Neuronal stem cell (in vitro differentiated cells): ENCODE data around the gene KLHL6.

Source experiments
- DNase-seq: peaks from one replicate; pipeline ENCODE4 v3.0.0-alpha.2; 2013; ENCODE audit warnings: low spot score
- H2AFZ ChIP-seq: one replicate; pipeline ENCODE4 v1.6.1; 2013; ENCODE audit warnings: mild to moderate bottlenecking, low read length, inconsistent platforms
- H2AK5ac ChIP-seq: 2 replicates; pipeline ENCODE4 v1.6.1; 2013; ENCODE audit warnings: low read depth, mild to moderate bottlenecking, inconsistent platforms, low read length, moderate library complexity, mixed read lengths
- H2BK120ac ChIP-seq: 2 replicates; pipeline ENCODE4 v1.6.1; 2013; ENCODE audit warnings: low read depth, mild to moderate bottlenecking, inconsistent platforms, low read length, moderate library complexity, mixed read lengths
- H2BK12ac ChIP-seq: one replicate; pipeline ENCODE4 v1.6.1; 2013; ENCODE audit warnings: low read length, inconsistent platforms
- H2BK15ac ChIP-seq: 2 replicates; pipeline ENCODE4 v1.6.1; 2013; ENCODE audit warnings: mild to moderate bottlenecking, low read length, inconsistent platforms, mixed read lengths
- H2BK5ac ChIP-seq: one replicate; pipeline ENCODE4 v1.6.1; 2013; ENCODE audit warnings: inconsistent platforms, mild to moderate bottlenecking, low read length, moderate library complexity
- H3K14ac ChIP-seq: one replicate; pipeline ENCODE4 v1.6.1; 2013; ENCODE audit warnings: low read length, inconsistent platforms
- H3K18ac ChIP-seq: 2 replicates; pipeline ENCODE4 v1.6.1; 2013; ENCODE audit warnings: low read length, inconsistent platforms
- H3K23ac ChIP-seq: 2 replicates; pipeline ENCODE4 v1.6.1; 2013; ENCODE audit warnings: low read depth, mild to moderate bottlenecking, mixed read lengths, low read length, inconsistent platforms; ENCODE audit not compliant: poor library complexity
- H3K27ac ChIP-seq: replicated peaks from 3 replicates; pipeline ENCODE4 v1.5.1; 2013; ENCODE audit warnings: low read length, inconsistent platforms
- H3K27me3 ChIP-seq, 3 experiments: 2 replicates each; pipeline ENCODE4 v1.6.1; 2013; ENCODE audit warnings: low read length in 3 of 3, mild to moderate bottlenecking in 2 of 3, inconsistent platforms in 1 of 3, low read depth in 1 of 3, mixed read lengths in 1 of 3, moderate library complexity in 1 of 3; ENCODE audit not compliant: control insufficient read depth in 3 of 3, insufficient read depth in 3 of 3
- H3K36me3 ChIP-seq, 2 donors: replicated peaks in 1 of 2; 2 replicates each; pipeline ENCODE4 v1.6.1; 2013; ENCODE audit warnings: low read length in 2 of 2; ENCODE audit not compliant: control insufficient read depth in 2 of 2, insufficient read depth in 2 of 2
- H3K4ac ChIP-seq: 2 replicates; pipeline ENCODE4 v1.6.1; 2013; ENCODE audit warnings: inconsistent platforms, mild to moderate bottlenecking, low read length, moderate library complexity
- H3K4me1 ChIP-seq, 2 donors: 1 replicate in 1 of 2; 2 replicates in 1 of 2; pipeline ENCODE4 v1.6.1; 2013; ENCODE audit warnings: low read length in 2 of 2, low read depth in 1 of 2; ENCODE audit not compliant: control insufficient read depth in 2 of 2, insufficient read depth in 1 of 2
- H3K4me2 ChIP-seq: one replicate; pipeline ENCODE4 v1.6.1; 2013; ENCODE audit warnings: mild to moderate bottlenecking, low read length, inconsistent platforms; ENCODE audit not compliant: insufficient read depth, poor library complexity, severe bottlenecking
- H3K4me3 ChIP-seq, 2 donors: 2 replicates each; pipeline ENCODE4 v1.5.1; 2013; ENCODE audit warnings: low read length in 2 of 2, mild to moderate bottlenecking in 2 of 2, inconsistent platforms in 1 of 2, moderate library complexity in 1 of 2
- H3K79me1 ChIP-seq: one replicate; pipeline ENCODE4 v1.6.1; 2013; ENCODE audit warnings: low read depth, mild to moderate bottlenecking, inconsistent platforms, low read length, moderate library complexity
- H3K9ac ChIP-seq: one replicate; pipeline ENCODE4 v1.6.1; 2013; ENCODE audit warnings: mild to moderate bottlenecking, low read depth, low read length, inconsistent platforms; ENCODE audit not compliant: poor library complexity
- H3K9me3 ChIP-seq, 2 donors: replicated peaks in 1 of 2; 2 replicates each; pipeline versions ENCODE3 to v1.6.1; 2013; ENCODE audit warnings: low read length in 2 of 2, mild to moderate bottlenecking in 2 of 2, inconsistent platforms in 1 of 2, low read depth in 1 of 2, mixed read lengths in 1 of 2, moderate library complexity in 1 of 2; ENCODE audit not compliant: control insufficient read depth in 2 of 2, insufficient read depth in 1 of 2
- H4K8ac ChIP-seq: one replicate; pipeline ENCODE4 v1.6.1; 2013; ENCODE audit warnings: low read depth, mild to moderate bottlenecking, inconsistent platforms, low read length, moderate library complexity
- H4K91ac ChIP-seq: one replicate; pipeline ENCODE4 v1.6.1; 2013; ENCODE audit warnings: low read length, low read depth, mild to moderate bottlenecking, inconsistent platforms; ENCODE audit not compliant: poor library complexity
- WGBS, 2 donors: extraction: QIAGEN DNeasy Blood & Tissue Kit; methylation state at CpG; one replicate each; pipeline ENCODE4 v1.1.7; 2013; ENCODE audit warnings: missing lambda C conversion rate in 2 of 2, mixed read lengths in 1 of 2; ENCODE audit not compliant: insufficient read length in 2 of 2, insufficient replicate concordance in 1 of 2; ENCODE audit errors: extremely low coverage in 2 of 2; 5-methylcytosine and 5-hydroxymethylcytosine counted together

KLHL6 gene

GRCh38 chr3:183556722-183557121 is 1.2 kb upstream of the KLHL6 start:
- H2AFZ ChIP-seq = no peak overlapping the region
- no peak overlapping the region for H3K14ac ChIP-seq
- no peak overlapping the region for H3K9ac ChIP-seq
- no peaks in the 10 kb centered on the region for H3K27me3 ChIP-seq
- H3K4me1 ChIP-seq = peaks cover 0 to 1% of the 10 kb centered on the region in 2 donors
- WGBS, 2 donors = no CpG with 5 or more reads among the region's 5 CpGs
- no peak overlapping the region for H2AK5ac ChIP-seq
- no peak overlapping the region for H2BK5ac ChIP-seq
- no peak overlapping the region for H2BK120ac ChIP-seq
- no peak overlapping the region for H4K91ac ChIP-seq
- H3K27ac ChIP-seq = no peak overlapping the region
- H3K9me3 ChIP-seq = no peaks in the 10 kb centered on the region
- H3K79me1 ChIP-seq = no peaks in the 10 kb centered on the region
- no peak overlapping the region for H2BK12ac ChIP-seq
- no peak overlapping the region for H4K8ac ChIP-seq
- DNase-seq = no peak
- H2BK15ac ChIP-seq = no peak overlapping the region
- no peaks in the 10 kb centered on the region for H3K36me3 ChIP-seq
- no peak overlapping the region for H3K23ac ChIP-seq
- no peak overlapping the region for H3K4me2 ChIP-seq
- no peak overlapping the region for H3K18ac ChIP-seq
- H3K4me3 ChIP-seq = no peak overlapping the region
- no peak overlapping the region for H3K4ac ChIP-seq

GRCh38 chr3:183554377-183554776 is 1.1 kb downstream of the KLHL6 start:
- Histone ChIP-seq H3K36me3 (no peaks in the 10 kb centered on the region), H3K4ac (no peak overlapping the region), H3K4me1 (peaks cover 0 to 1% of the 10 kb centered on the region in 2 donors), H2BK15ac (no peak overlapping the region), H3K14ac (no peak overlapping the region), H3K23ac (no peak overlapping the region), H2AFZ (no peak overlapping the region), H3K9me3 (no peaks in the 10 kb centered on the region), H3K27ac (no peak overlapping the region), H4K8ac (no peak overlapping the region), H3K9ac (no peak overlapping the region), H3K4me3 (no peak overlapping the region), H2BK120ac (no peak overlapping the region), H3K27me3 (no peaks in the 10 kb centered on the region), H3K18ac (no peak overlapping the region), H2AK5ac (no peak overlapping the region), H2BK5ac (no peak overlapping the region), H2BK12ac (no peak overlapping the region), H4K91ac (no peak overlapping the region), H3K4me2 (no peak overlapping the region), H3K79me1 (no peaks in the 10 kb centered on the region)
- no peak for DNase-seq
- no CpG with 5 or more reads among the region's 1 CpG for WGBS, 2 donors

GRCh38 chr3:183553334-183554026 is 2.0 kb downstream of the KLHL6 start:
- no peak overlapping the region for H2AFZ ChIP-seq
- no peak overlapping the region for H3K23ac ChIP-seq
- H3K27me3 ChIP-seq = no peaks in the 10 kb centered on the region
- no peaks in the 10 kb centered on the region for H3K36me3 ChIP-seq
- no CpG with 5 or more reads among the region's 8 CpGs for WGBS, 2 donors
- peaks cover under 1 to 3% of the 10 kb centered on the region in 2 donors for H3K4me1 ChIP-seq
- DNase-seq = no peak
- no peak overlapping the region for H3K27ac ChIP-seq
- no peak overlapping the region for H3K4me2 ChIP-seq
- peak overlapping the region; percentile 10 for H2AK5ac ChIP-seq
- H4K8ac ChIP-seq = no peak overlapping the region
- no peak overlapping the region for H4K91ac ChIP-seq
- H3K18ac ChIP-seq = no peak overlapping the region
- H3K4me3 ChIP-seq = no peak overlapping the region
- no peak overlapping the region for H3K14ac ChIP-seq
- no peaks in the 10 kb centered on the region for H3K79me1 ChIP-seq
- H2BK5ac ChIP-seq = no peak overlapping the region
- H2BK120ac ChIP-seq = no peak overlapping the region
- H2BK15ac ChIP-seq = no peak overlapping the region
- H3K9ac ChIP-seq = no peak overlapping the region
- no peak overlapping the region for H2BK12ac ChIP-seq
- H3K4ac ChIP-seq = no peak overlapping the region
- no peaks in the 10 kb centered on the region for H3K9me3 ChIP-seq

- H3K9me3 ChIP-seq = no peaks in the 10 kb centered on the region
- no peak overlapping the region for H3K4ac ChIP-seq
- H3K4me1 ChIP-seq = peaks cover 10% of the 10 kb centered on the region in 2 donors
- H3K4me3 ChIP-seq = no peak overlapping the region
- H4K91ac ChIP-seq = no peak overlapping the region
- H3K79me1 ChIP-seq = no peaks in the 10 kb centered on the region
- no peak overlapping the region for H3K18ac ChIP-seq
- H2BK12ac ChIP-seq = no peak overlapping the region
- DNase-seq = no peak
- no peaks in the 10 kb centered on the region for H3K36me3 ChIP-seq
- H3K27ac ChIP-seq = no peak overlapping the region
- H4K8ac ChIP-seq = no peak overlapping the region
- H2BK5ac ChIP-seq = no peak overlapping the region
- WGBS, 2 donors = no CpG with 5 or more reads among the region's 6 CpGs
- no peak overlapping the region for H3K4me2 ChIP-seq
- H3K27me3 ChIP-seq = no peaks in the 10 kb centered on the region
- H2AK5ac ChIP-seq = no peak overlapping the region
- H2BK120ac ChIP-seq = no peak overlapping the region
- H3K23ac ChIP-seq = no peak overlapping the region
- no peak overlapping the region for H2BK15ac ChIP-seq
- no peak overlapping the region for H3K14ac ChIP-seq
- H3K9ac ChIP-seq = no peak overlapping the region
- no peak overlapping the region for H2AFZ ChIP-seq
These were observed 3.6 kb downstream of the KLHL6 start for GRCh38 chr3:183551930-183552329.
